Measurements from ENCODE around the gene SSNA1.

Gene SSNA1

GRCh38 chr9:137223078-137223970 is 34.8 kb downstream of the SSNA1 start:
- DNase-seq = peak; percentile 96

- DNase-seq = peak; percentile 67
Measured at GRCh38 chr9:137224830-137225694, 36.6 kb downstream of the SSNA1 start, which contains the start of gene CYSRT1. TSS of gene CYSRT1 (plus strand) at chr9:137225174. CDS start at chr9:137225622, 448 bp downstream.

- no peak for DNase-seq
Measured at GRCh38 chr9:137225699-137226331, 37.3 kb downstream of the SSNA1 start.

GRCh38 chr9:137226338-137227053 is 38.0 kb downstream of the SSNA1 start:
- DNase-seq = no peak

GRCh38 chr9:137227054-137227852 is 38.8 kb downstream of the SSNA1 start, which contains the start of gene RNF224:
TSS of gene RNF224 (plus strand) at chr9:137227502. CDS start at chr9:137228336, 834 bp downstream.
- DNase-seq = no peak

GRCh38 chr9:137227853-137228505 is 39.5 kb downstream of the SSNA1 start:
- DNase-seq = no peak

GRCh38 chr9:137228506-137228967 is 40.1 kb downstream of the SSNA1 start:
- DNase-seq = no peak

- DNase-seq = no peak
Measured at GRCh38 chr9:137228968-137229896, 40.8 kb downstream of the SSNA1 start.

GRCh38 chr9:137229903-137230704 is 41.6 kb downstream of the SSNA1 start:
- DNase-seq = no peak

GRCh38 chr9:137230705-137231371 is 42.4 kb downstream of the SSNA1 start, which contains the start of gene SLC34A3:
TSS of gene SLC34A3 (plus strand) at chr9:137230901. CDS start at chr9:137231703, 802 bp downstream.
- DNase-seq = no peak

- DNase-seq = no peak
Measured at GRCh38 chr9:137231372-137232039, 43.0 kb downstream of the SSNA1 start.

GRCh38 chr9:137232101-137232500 is 43.6 kb downstream of the SSNA1 start:
- DNase-seq = no peak

GRCh38 chr9:137232510-137232909 is 44.0 kb downstream of the SSNA1 start:
- no peak for DNase-seq

GRCh38 chr9:137233143-137233980 is 44.9 kb downstream of the SSNA1 start:
- no peak for DNase-seq

GRCh38 chr9:137234055-137234697 is 45.7 kb downstream of the SSNA1 start:
- DNase-seq = no peak

All from GF-D8 (cell line).